ENCODE results near the gene DPYSL4. TPM values are rescaled to one million over a fixed set of nuclear protein-coding genes. Genes with fewer than 3 reads are reported as not detected.
A peak's percentile ranks its signal among the peaks of the same experiment; 100 is the strongest.
"Not testable (repeated sequence)": the region's sequence is repeated elsewhere in the genome, so short reads cannot be mapped to it uniquely, and the experiment has no call there.

Gene DPYSL4
- total RNA-seq, 2 experiments from 2014 or later, result 19.9 to 22.2 TPM

- no peak for DNase-seq
- Mint-ChIP-seq H3K27me3 (no peaks in the 10 kb centered on the region), H3K4me3 (no peak overlapping the region), H3K9me3 (peaks cover 2% of the 10 kb centered on the region), H3K36me3 (peaks cover 11% of the 10 kb centered on the region), H3K27ac (no peak overlapping the region), H3K4me1 (no peaks in the 10 kb centered on the region)
Observed at GRCh38 chr10:132208462-132209050, 21.8 kb downstream of the DPYSL4 start.

DNA sequence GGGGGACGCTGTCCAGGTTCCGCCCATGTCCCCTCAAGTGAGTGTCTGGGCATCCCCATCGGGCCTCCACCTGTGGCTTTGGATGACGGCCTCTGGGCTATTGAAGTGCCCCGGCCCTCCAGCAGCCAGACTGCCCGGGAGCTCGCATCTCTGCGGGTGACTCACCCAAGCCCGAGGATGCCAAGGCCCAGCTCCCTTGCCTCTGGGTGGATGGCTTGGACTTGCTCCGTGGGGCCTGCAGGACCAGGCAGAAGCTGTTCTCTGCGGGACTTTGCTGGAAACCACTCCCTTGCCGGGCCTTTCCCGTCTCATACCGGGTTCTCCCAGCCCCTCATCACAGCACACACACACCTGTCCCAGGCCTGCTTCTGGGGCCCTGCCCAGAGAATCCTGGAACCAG is 22.4 kb downstream of the DPYSL4 start:
- no peaks in the 10 kb centered on the region for H3K27me3 Mint-ChIP-seq
- peaks cover 7% of the 10 kb centered on the region for H3K9me3 Mint-ChIP-seq
- DNase-seq, result no peak
- H3K36me3 Mint-ChIP-seq, result peaks cover 15% of the 10 kb centered on the region
- H3K4me1 Mint-ChIP-seq, result no peaks in the 10 kb centered on the region
- no peak overlapping the region for H3K4me3 Mint-ChIP-seq
- no peak overlapping the region for H3K27ac Mint-ChIP-seq

GRCh38 chr10:132209978-132210530 is 23.3 kb downstream of the DPYSL4 start:
- Mint-ChIP-seq H3K27ac (no peak overlapping the region), H3K9me3 (peaks cover 13% of the 10 kb centered on the region), H3K27me3 (no peaks in the 10 kb centered on the region), H3K4me3 (no peak overlapping the region), H3K36me3 (peaks cover 21% of the 10 kb centered on the region), H3K4me1 (no peaks in the 10 kb centered on the region)
- no peak for DNase-seq

DNA sequence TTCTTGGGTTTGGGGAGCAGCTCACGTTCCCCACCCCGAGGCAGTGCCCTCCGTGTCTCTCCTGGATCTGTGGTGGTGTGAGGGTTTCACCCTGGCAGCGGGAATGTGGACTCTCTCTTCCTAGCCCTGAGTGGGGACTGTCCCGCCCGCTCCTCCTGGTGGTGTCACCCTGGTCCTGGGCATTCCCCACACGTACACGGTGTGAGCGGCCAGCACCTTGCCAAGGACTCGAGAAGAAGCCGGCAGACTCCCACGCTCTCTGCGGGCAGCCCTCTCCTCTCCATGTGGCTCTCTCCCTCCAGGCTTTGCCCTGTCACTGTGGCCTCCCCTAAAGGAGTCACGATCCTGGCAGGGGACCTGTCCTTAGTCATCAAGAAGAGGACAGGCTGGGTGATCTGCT is 24.0 kb downstream of the DPYSL4 start:
- H3K27me3 Mint-ChIP-seq, result no peaks in the 10 kb centered on the region
- H3K4me1 Mint-ChIP-seq, result no peaks in the 10 kb centered on the region
- peaks cover 20% of the 10 kb centered on the region for H3K9me3 Mint-ChIP-seq
- no peak for DNase-seq
- no peak overlapping the region for H3K27ac Mint-ChIP-seq
- no peak overlapping the region for H3K4me3 Mint-ChIP-seq
- H3K36me3 Mint-ChIP-seq, result peaks cover 27% of the 10 kb centered on the region

- H3K36me3 Mint-ChIP-seq, result peaks cover 28% of the 10 kb centered on the region
- H3K27ac Mint-ChIP-seq, result no peak overlapping the region
- H3K4me1 Mint-ChIP-seq, result no peaks in the 10 kb centered on the region
- no peak for DNase-seq
- H3K9me3 Mint-ChIP-seq, result peaks cover 23% of the 10 kb centered on the region
- H3K4me3 Mint-ChIP-seq, result no peak overlapping the region
- H3K27me3 Mint-ChIP-seq, result no peaks in the 10 kb centered on the region
Observed at GRCh38 chr10:132211246-132211645, 24.5 kb downstream of the DPYSL4 start.

- Mint-ChIP-seq H3K27ac (no peak overlapping the region), H3K27me3 (no peaks in the 10 kb centered on the region), H3K9me3 (peaks cover 32% of the 10 kb centered on the region), H3K36me3 (peaks cover 34% of the 10 kb centered on the region), H3K4me1 (no peaks in the 10 kb centered on the region), H3K4me3 (no peak overlapping the region)
- DNase-seq, result no peak
Observed at GRCh38 chr10:132212816-132213215, 26.1 kb downstream of the DPYSL4 start.

DNA sequence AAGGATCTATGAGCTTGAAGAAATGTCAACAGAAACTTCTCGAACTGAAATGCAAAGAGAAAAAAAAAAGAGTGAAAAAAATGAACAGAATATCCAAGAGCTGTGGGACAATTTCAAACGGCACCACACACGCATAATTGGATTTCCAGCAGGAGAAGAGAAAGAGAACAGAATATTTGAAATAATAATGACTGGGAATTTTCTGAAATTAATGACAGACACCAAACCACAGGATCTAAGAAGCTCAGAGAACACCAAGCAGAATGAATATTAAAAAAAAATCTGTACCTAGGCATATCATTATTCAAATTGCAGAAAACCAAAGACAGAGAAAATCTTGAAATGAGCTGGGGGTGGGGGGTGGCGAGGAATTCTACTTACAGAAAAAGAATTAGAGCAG is 27.2 kb downstream of the DPYSL4 start:
- Mint-ChIP-seq H3K4me1 (no peaks in the 10 kb centered on the region), H3K27ac (no peak overlapping the region)

GRCh38 chr10:132216441-132216840 is 29.7 kb downstream of the DPYSL4 start:
- H3K27me3 Mint-ChIP-seq, H3K4me1 Mint-ChIP-seq, DNase-seq, H3K27ac Mint-ChIP-seq, H3K4me3 Mint-ChIP-seq: not testable (repeated sequence)
- H3K9me3 Mint-ChIP-seq, result peaks cover 35% of the 10 kb centered on the region
- peaks cover 42% of the 10 kb centered on the region for H3K36me3 Mint-ChIP-seq

More for the DNA sequence above, 27.2 kb downstream of the DPYSL4 start:
- Mint-ChIP-seq H3K36me3 (peaks cover 42% of the 10 kb centered on the region), H3K4me3 (no peak overlapping the region), H3K27me3 (no peaks in the 10 kb centered on the region), H3K9me3 (peaks cover 35% of the 10 kb centered on the region)
- DNase-seq, result no peak

DNA sequence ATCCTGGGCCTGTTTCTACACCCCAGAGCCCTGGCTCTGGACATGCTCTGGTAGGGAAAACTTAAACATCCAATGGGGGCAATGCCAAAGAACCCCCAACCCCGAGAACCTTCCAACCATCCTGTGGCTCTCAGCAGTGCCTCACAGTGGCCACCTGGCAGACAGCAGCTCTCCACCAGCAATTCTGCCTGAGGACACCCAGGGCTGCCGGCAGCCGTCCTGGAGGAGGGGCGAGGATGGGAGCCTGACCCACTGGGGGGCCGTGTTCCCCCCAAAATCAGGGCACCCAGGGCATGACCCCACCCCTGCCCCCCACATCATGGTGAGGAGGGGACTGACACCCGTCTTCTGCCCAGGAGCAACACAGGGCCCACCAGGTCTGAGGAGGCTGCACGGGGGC is 32.7 kb downstream of the DPYSL4 start:
- no peak overlapping the region for H3K4me3 Mint-ChIP-seq
- peaks cover 1% of the 10 kb centered on the region for H3K4me1 Mint-ChIP-seq
- no peak overlapping the region for H3K27ac Mint-ChIP-seq
- peaks cover 24% of the 10 kb centered on the region for H3K36me3 Mint-ChIP-seq
- no peak for DNase-seq
- no peaks in the 10 kb centered on the region for H3K27me3 Mint-ChIP-seq
- H3K9me3 Mint-ChIP-seq, result peaks cover 25% of the 10 kb centered on the region

DNA sequence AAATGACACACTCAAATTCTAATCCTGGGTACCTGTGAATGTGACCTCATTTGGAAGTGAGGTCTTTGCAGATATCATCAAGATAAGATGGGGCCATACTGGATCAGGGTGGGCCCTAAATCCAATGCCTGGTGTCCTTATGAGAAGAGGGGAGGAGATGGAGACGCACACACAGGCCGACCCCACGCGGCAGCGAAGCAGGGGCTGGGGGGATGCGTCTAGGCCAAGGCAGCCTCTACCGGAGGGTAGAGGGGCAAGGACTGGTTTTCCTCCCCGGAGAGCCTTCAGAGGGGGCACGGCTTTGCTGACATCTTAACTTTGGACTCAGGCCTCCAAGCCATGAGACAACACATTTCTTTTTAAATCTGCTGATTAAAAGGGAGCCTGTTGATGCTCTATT is 33.3 kb downstream of the DPYSL4 start:
- H3K27ac Mint-ChIP-seq, result no peak overlapping the region
- no peak for DNase-seq
- peaks cover 21% of the 10 kb centered on the region for H3K9me3 Mint-ChIP-seq
- no peaks in the 10 kb centered on the region for H3K27me3 Mint-ChIP-seq
- H3K4me3 Mint-ChIP-seq, result no peak overlapping the region
- peaks cover 21% of the 10 kb centered on the region for H3K36me3 Mint-ChIP-seq
- H3K4me1 Mint-ChIP-seq, result peaks cover 1% of the 10 kb centered on the region

DNA sequence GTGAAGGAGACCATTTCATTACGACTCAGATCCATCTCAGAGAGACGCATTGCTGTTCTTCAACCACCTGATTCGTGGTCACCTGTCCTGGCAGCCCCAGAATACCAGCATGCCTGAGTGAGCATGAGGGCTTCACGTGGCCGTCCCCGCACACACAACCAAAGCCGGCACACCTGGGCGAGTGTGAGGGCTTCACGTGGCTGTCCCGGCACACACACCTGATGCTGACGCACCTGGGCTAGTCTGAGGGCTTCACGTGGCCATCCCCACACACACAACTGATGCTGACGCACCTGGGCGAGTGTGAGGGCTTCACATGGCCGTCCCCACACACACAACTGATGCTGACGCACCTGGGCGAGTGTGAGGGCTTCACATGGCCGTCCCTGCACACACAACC is 34.2 kb downstream of the DPYSL4 start:
- not testable (repeated sequence) for H3K4me3 Mint-ChIP-seq, H3K27ac Mint-ChIP-seq, DNase-seq, H3K27me3 Mint-ChIP-seq, H3K4me1 Mint-ChIP-seq
- peaks cover 14% of the 10 kb centered on the region for H3K36me3 Mint-ChIP-seq
- peaks cover 14% of the 10 kb centered on the region for H3K9me3 Mint-ChIP-seq

- Mint-ChIP-seq H3K4me3 (no peak overlapping the region), H3K27ac (no peak overlapping the region), H3K27me3 (no peaks in the 10 kb centered on the region), H3K4me1 (peaks cover 1% of the 10 kb centered on the region), H3K36me3 (peaks cover 8% of the 10 kb centered on the region), H3K9me3 (peaks cover 4% of the 10 kb centered on the region)
- DNase-seq, result no peak
Observed at GRCh38 chr10:132222726-132223125, 36.0 kb downstream of the DPYSL4 start.

- peak; percentile 77 for DNase-seq
- H3K9me3 Mint-ChIP-seq, result peaks cover 3% of the 10 kb centered on the region
- peaks cover 1% of the 10 kb centered on the region for H3K4me1 Mint-ChIP-seq
- H3K27ac Mint-ChIP-seq, result no peak overlapping the region
- no peaks in the 10 kb centered on the region for H3K27me3 Mint-ChIP-seq
- H3K4me3 Mint-ChIP-seq, result no peak overlapping the region
- H3K36me3 Mint-ChIP-seq, result peaks cover 5% of the 10 kb centered on the region
Observed at GRCh38 chr10:132223156-132223590, 36.4 kb downstream of the DPYSL4 start.

GRCh38 chr10:132223611-132224342 is 37.0 kb downstream of the DPYSL4 start:
- no peaks in the 10 kb centered on the region for H3K27me3 Mint-ChIP-seq
- H3K36me3 Mint-ChIP-seq, result peaks cover under 1% of the 10 kb centered on the region
- peak overlapping the region; percentile 64 for H3K27ac Mint-ChIP-seq
- peaks cover 1% of the 10 kb centered on the region for H3K4me1 Mint-ChIP-seq
- no peak for DNase-seq
- no peak overlapping the region for H3K4me3 Mint-ChIP-seq
- H3K9me3 Mint-ChIP-seq, result peaks cover under 1% of the 10 kb centered on the region

- H3K27ac Mint-ChIP-seq, result no peak overlapping the region
Observed at GRCh38 chr10:132224343-132225072, 37.8 kb downstream of the DPYSL4 start.

More at GRCh38 chr10:132224343-132225072, 37.8 kb downstream of the DPYSL4 start:
- Mint-ChIP-seq H3K4me1 (peaks cover 5% of the 10 kb centered on the region), H3K36me3 (no peaks in the 10 kb centered on the region), H3K9me3 (no peaks in the 10 kb centered on the region), H3K27me3 (no peaks in the 10 kb centered on the region), H3K4me3 (no peak overlapping the region)
- no peak for DNase-seq

Data from activated naive CD8-positive, alpha-beta T cell treated with anti-CD3 and anti-CD28 coated beads for 36 hours (primary cell).